Measurements from ENCODE around the gene MED13L.
"Not testable (repeated sequence)": the region's sequence is repeated elsewhere in the genome, so short reads cannot be mapped to it uniquely, and the experiment has no call there.

MED13L gene

DNA sequence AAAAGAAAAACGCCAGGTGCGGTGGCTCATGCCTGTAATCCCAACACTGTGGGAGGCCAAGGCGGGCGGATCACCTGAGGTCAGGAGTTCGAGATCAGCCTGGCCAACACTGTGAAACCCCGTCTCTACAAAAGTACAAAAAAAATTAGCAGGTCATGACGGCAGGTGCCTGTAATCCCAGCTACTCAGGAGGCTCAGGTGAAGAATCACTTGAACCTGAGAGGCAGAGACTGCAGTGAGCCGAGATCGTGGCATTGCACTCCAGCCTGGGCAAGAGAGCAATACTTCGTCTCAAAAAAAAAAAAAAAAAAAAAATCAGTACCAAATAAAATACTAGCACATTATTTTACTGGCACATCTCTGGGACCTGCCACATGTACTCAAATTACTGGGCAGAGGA is 145.5 kb downstream of the MED13L start:
- not testable (repeated sequence) for DNase-seq (ENCODE audit: low spot score)

DNA sequence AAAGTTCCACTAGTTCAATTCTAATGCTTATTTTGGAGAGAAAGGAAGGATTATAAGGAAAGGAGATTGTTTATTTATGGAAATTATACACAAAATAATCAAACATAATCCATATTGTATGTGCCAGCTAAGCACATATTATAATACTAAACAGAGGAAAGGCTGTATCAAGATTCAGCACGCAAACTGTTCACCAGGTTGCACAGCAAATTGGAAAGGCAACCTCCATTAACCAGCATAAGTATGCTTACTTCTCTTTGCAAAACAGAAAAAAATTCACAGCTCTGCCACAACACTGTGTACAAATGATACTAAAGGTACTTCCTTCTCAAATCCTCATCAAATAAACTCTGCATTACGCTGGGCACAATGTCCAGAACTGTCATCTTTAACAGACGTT is 146.3 kb downstream of the MED13L start:
- no peak for DNase-seq (ENCODE audit: low spot score)

DNA sequence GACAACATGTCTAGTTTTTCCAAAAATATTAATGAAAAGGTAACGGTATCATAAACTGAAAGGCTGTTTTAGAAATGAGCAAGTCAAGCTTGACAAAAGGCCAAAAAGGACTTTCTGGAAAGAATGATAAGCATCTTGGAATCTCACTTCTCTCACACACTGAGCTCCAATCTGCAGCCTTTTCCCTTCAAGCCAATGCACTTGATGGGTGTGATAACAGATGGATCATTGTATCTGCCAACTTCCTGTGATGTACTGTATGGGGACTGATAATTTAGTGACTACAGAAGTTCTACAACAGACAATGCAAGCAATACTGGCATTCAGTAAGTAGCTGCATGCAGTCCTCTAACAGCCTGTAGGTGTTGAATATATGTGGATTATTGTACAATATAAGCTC is 147.1 kb downstream of the MED13L start:
- no peak for DNase-seq (ENCODE audit: low spot score)

DNA sequence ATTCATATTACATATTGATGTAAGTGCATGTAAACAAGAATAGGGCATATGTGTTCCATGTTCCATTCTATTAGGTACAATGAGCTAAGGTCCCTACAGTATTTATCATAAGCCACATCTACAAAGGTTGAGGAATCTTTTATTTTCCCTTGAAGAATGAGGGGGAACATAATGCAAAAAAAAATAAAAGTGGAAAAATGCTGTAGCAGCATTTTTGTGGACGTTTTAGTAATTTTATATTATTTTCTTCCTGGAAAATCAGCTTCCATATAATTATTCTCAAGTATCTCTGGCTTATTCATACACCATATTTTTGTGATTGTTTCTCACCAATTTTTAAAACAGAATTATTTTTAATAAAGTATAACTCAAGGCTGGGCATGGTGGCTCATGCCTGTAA is 148.7 kb downstream of the MED13L start:
- no peak for DNase-seq (ENCODE audit: low spot score)

DNA sequence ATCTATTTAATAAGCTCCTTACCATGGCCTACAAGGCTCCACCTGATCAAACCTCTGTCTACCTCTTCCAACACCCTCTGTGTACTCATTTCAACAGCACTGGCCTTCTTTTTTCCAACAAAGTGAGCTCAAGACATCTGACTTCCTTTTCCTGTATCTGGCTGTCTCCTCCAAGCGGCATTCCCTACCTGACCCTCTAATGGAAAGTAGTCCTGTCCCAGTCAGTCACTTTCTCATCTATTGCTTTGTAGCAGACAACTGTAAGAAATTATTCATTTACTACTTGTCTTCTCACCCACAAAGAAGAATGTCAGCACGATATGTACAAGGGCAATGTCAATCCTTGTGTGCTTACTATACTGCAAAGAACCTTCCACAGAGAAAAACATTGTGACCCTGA is 149.6 kb downstream of the MED13L start:
- DNase-seq (ENCODE audit: low spot score) = no peak

- no peak for DNase-seq (ENCODE audit: low spot score)
These were observed 150.9 kb downstream of the MED13L start for GRCh38 chr12:116126610-116127009.

DNA sequence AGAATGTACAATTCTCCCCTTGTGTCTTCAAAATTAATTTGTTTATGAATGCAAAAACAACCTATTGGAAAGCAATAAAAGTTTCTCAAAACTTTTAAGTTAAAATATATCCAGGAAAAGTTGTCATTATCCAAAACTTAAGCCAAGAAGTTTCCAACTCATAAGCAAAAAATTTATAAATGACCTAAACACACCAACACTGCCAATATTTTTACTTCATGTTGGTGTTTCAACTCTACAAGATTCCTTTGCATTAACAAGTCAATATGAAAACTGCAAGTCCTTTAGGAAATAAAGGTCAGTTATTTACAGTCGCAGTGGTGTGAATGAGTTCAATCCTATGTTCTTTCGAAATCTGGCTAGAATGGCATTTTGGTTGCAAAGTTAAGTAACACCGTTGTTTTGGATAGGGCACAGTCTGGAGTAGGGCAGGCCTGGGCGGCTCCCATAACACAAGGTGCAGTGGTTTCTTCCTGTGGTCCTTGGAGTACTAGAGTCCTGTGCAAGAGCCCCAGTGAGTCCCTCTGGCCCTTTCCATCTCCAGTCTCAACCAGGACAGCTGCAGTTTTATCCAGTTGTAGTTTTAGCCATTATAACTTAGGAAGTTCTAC is 151.4 kb downstream of the MED13L start:
- DNase-seq (ENCODE audit: low spot score) = no peak

DNA sequence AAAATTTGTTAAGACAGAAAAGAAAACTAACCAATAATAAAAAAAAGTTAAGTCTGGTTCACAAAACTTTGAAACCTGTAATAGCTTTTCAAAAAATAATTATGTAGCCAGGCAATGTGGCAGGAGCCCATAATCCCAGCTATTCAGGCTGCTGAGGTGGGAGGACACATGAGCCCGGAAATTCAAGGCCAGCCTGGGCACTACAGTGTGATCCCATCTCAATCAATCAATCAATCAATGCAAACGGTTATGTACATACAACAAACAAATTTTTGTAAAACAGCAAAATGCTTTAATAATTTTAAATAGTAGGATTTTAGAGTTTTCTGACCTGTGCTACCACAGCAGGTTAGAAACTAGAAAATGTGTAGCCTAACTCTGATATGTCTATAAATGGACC is 152.4 kb downstream of the MED13L start:
- DNase-seq (ENCODE audit: low spot score) = no peak

DNA sequence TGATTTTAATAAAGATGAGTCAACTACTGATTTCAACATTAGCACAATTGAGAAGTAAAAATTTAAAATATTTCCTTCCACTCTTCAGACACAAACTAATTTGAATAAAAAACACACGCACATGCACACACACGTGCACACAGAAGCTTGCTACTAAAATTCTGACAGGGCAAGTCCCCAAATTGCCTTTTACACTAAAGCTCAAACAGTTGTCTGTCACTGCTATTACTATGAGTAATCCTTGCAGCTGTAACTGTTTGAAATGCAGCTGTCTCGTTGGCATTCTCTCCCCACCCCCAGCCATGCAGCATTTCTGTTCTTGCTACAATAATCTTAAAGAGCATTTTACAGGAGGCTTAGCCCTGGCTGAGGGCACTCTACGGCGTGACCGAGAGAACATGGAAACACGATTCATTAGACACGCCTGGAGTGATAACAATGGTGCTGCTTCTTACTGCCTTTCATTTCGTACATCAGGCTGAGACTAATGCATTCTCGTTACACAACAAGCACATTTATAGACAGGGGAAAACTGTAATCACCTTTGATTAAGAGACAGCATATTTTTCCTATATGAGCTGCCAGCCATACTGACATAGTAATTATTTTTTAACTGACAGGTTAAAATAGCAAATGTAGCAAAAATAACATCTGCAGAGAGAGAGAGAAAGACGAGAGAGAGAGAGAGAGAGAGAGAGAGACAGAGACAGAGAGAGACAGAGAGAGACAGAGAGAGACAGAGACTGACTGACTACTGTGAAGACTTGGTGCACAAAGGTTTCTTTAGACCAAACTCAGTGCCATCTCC is 153.8 kb downstream of the MED13L start:
- peak; percentile 64 for DNase-seq (ENCODE audit: low spot score)

DNA sequence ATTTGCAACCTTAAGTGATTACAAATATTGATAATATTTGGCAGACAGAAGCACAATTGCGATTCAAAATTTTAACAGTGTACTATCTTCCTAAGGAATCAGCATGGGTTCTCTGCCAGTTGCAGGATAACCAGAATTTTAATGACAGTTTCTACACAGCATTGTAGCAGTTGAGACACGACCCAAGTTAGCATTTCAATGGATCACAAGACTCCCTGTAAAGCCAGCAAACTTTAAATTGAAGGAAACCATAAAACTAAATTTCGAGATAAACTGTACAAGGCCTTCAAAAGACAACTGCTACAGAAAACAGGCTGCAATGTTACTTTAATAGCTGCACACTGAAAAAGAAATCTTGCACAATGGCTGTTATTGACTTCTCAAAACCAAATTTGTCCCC is 154.9 kb downstream of the MED13L start:
- DNase-seq (ENCODE audit: low spot score) = no peak

- no peak for DNase-seq (ENCODE audit: low spot score)
These were observed 156.0 kb downstream of the MED13L start for GRCh38 chr12:116121453-116121871.

- DNase-seq (ENCODE audit: low spot score) = no peak
These were observed 160.7 kb downstream of the MED13L start for GRCh38 chr12:116116650-116117424.

DNA sequence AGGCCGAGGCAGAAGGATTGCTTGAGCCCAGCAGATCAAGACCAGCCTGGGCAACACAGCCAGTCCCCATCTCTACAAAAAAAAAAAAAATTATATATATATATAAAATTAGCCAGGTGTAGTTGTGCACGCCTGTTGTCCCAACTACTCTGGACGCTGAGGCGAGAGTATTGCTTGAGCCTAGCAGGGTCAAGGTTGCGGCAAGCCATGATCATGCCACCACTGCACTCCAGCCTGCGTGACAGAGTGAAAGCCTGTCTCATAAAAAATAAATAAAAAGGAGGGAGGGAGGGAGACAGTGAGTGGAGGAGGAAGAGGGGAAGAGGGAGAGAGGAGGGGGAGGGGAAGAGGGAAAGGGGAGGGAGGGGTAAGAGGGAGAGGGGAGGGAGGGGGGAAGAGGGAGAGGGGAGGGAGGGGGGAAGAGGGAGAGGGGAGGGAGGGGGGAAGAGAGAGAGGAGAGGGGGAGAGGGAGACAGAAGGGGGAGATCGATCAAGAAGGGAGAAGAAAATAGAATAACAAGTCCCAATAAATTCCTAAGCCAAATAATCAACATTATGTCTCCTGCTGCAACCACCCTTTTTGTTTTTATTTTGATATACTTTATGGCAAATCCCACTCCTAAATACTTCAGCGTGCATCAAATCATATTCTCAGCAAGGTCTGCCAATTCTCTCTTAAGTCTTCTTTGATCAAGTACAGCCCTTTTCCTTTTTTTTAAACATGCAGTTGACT is 163.9 kb downstream of the MED13L start:
- DNase-seq (ENCODE audit: low spot score) = no peak

GRCh38 chr12:116106870-116107269 is 170.6 kb downstream of the MED13L start:
- DNase-seq (ENCODE audit: low spot score) = no peak

GRCh38 chr12:116104167-116104767 is 173.2 kb downstream of the MED13L start:
- DNase-seq (ENCODE audit: low spot score) = no peak

GRCh38 chr12:116101991-116102390 is 175.5 kb downstream of the MED13L start:
- DNase-seq (ENCODE audit: low spot score) = no peak

DNA sequence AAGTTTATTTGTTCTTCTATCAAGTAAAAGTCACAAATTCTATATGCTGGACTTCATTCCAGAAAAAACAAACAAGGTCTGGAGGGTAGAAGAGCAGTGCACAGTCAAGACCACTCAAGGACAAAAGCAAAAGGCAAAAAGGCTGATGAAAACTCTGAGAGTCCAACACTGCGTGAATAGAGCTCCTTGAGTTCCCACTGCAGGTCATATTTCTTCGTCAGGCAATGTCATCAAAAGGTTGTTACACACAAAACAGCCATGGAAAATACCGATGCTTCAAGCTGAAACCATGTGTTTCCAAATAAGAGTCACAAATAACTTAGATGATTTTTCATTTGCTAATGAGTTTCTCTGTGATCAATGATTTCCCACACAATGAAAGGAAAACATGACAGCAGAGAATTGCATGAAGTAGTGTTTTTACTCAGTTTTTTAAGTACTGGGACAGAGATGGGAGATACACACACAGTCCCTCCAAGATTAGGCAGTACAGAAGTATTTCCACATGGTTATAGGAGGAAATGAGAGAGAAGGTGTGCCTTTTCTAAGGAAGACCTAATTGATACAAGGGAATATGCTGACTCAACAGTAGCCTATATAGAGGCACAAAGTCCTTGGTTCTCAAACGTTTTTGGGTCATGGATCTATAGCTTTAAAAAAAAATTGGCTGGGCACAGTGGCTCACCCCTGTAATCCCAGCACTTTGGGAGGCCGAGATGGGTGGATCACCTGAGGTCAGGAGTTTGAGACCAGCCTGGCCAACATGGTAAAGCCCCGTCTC is 177.7 kb downstream of the MED13L start:
- DNase-seq (ENCODE audit: low spot score) = no peak

- DNase-seq (ENCODE audit: low spot score) = no peak
These were observed 180.6 kb downstream of the MED13L start for GRCh38 chr12:116096874-116097273.

GRCh38 chr12:116094475-116094874 is 183.0 kb downstream of the MED13L start:
- DNase-seq (ENCODE audit: low spot score) = no peak

- no peak for DNase-seq (ENCODE audit: low spot score)
These were observed 183.6 kb downstream of the MED13L start for GRCh38 chr12:116093915-116094314.

- no peak for DNase-seq (ENCODE audit: low spot score)
These were observed 184.7 kb downstream of the MED13L start for GRCh38 chr12:116092776-116093175.
